Suppressor macrophage (primary cell): ENCODE measurements around the gene HSD17B12.
"Not testable (repeated sequence)": the region's sequence is repeated elsewhere in the genome, so short reads cannot be mapped to it uniquely, and the experiment has no call there.

Experiments used
- DNase-seq, 4 experiments: peaks; one replicate each; pipeline ENCODE4 v3.0.0-alpha.2; 2020 to 2022

HSD17B12 gene

DNA sequence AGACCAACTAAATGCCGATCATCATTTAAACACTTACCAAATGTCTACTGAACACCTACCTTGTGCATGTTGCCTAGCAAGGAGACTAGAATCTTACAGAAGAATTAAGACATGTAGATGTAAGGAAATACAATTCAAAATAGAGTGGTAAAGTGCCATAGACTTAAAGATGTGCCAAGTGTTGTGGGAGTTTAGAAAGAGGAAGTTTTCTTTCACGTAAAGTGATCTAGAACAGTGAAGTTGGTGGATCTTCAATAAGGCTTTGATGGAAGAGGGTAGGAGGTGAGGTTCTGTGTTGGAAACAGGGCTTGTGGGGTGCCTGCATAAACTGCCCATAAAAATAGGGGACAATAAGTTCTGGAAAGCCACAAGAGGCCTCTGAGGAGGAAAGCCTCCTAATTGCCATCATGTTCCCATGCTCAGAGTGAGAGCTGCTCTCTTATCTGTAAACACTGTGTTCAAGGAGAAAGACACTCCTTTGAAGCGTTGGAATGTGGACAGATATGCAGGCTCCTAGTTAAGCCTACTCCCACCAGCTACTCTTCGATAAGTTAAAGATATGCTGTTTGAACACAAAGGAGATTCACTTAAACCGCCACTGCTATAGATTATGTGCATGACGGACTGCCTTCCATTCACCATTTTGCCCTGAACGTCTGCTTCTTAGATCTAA lies 66.7 kb downstream of the HSD17B12 start:
- peak in 2 of 4 experiments; percentile 12 to 14 for DNase-seq

DNA sequence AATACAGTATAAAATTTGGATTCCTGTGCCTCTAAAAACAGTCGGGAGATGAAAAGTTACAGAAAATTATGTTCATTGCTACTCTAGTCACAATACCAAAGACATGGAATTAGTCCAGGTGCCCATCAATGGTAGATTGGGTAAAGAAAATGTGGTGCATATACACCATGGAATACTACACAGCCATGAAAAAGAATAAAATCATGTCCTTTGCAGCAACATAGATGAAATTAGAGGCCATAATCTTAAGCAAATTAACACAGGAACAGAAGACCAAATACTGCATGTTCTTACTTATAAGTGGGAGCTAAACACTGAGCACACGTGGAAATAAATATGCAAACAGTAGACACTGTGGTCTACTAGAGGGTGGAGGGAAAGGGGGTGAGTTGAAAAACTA lies 67.6 kb downstream of the HSD17B12 start:
- DNase-seq: no peak

DNA sequence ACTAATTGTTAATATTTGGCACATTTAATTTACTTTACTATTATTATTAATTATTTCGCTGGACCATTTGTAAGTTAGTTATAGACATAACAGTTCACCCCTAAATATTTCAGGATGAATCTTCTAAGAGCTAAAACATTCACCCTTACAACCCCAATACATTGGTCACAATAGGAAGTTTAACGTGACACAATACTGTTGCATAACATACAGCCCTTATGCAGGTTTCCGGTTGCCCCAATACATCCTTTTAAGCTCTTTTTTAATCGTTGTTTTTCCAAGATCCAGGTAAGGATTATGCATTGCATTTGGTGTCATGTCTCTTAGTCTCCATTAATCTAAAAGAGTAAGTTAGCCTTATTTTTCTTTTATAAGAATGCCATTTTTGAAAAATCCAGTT lies 71.2 kb downstream of the HSD17B12 start:
- DNase-seq: peak in 2 of 4 experiments; percentile 34

DNA sequence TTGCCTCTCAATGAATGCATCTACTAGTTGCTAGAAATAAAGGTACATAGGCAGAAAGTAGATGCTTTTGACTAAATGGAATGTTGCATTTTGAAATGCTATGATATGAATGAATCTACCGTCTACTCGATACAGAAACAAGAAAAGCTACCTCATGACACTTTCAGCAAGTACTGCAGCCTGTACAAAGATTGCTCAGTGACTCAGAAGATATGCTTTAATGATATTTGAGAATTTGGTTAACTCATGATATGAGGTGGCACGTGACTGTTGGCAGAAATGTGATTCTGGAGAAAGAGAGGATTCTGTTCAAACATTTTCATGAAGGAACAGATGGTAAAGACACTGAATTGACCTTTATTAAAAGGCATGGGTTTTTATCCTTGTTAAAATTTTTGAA lies 76.0 kb downstream of the HSD17B12 start:
- no peak for DNase-seq

DNA sequence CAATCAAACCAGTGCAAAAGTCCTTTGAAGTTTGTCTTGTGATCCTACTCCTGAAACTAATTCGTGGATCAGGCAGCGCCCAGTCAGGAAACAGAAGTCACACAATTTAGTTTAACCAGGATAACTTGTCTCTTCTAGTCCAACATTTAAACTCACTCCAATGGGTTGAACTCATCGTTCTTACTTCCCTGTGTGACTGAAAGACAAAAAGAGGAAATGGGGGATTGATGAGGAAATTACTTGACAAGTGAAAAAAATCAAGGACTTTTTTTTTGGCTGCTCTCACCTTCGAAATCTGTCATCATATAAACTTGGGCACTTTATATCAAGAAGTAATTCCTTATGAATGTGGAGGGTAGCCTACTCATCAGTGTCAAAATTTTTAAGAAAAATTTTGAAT lies 78.4 kb downstream of the HSD17B12 start:
- peak; percentile 10 to 64 (median 38) for DNase-seq

DNA sequence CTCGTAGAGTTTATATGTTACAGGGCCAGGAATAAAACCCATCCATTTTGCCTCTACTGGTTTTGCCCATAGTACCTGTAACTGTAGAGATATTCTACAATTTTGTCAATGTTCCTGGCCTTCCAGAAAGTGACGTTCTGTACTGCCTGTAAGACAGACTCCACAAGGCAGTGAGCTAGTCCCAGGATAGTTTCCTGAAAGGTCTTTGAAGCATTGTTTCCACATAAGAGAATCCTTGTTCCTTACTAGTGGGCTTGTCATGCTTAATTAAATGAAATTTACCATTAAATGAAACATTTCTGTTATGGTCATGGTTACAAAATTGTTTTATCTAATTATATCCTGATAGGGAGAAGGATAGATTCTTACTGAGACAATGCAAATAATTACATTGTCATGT lies 80.4 kb downstream of the HSD17B12 start:
- DNase-seq: no peak

DNA sequence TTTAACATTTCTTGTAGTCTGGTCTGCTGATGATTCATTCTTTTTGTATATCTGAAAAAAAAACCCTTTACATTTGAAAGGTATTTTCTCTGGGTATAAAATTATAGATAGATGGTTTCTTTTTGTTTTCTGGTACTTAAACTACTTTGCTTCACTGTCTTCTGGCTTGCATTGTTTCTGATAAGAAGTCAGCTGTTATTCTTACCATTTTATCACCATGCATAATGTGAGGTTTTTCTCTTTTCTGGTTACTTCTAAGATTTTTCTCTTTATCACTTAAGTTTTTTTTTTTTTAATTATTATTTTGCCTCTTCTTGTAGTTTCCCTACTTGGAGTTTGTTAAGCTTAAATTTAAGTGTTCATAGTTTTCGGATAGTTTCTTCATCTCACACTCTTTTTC lies 84.7 kb downstream of the HSD17B12 start:
- DNase-seq: no peak

DNA sequence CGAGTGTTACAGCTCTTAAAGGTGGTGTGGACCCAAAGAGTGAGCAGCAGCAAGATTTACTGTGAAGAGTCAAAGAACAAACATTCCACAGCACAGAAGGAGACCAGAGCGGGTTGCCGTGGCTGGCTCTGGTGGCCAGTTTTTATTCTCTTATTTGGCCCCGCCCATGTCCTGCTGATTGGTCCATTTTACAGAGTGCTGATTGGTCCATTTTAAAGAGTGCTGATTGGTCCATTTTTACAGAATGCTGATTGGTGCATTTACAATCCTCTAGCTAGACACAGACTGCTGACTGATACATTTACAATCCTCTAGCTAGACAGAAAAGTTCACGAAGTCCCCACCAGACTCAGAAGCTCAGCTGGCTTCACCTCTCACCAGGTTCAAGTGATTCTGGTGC lies 88.1 kb downstream of the HSD17B12 start:
- DNase-seq: not testable (repeated sequence)

DNA sequence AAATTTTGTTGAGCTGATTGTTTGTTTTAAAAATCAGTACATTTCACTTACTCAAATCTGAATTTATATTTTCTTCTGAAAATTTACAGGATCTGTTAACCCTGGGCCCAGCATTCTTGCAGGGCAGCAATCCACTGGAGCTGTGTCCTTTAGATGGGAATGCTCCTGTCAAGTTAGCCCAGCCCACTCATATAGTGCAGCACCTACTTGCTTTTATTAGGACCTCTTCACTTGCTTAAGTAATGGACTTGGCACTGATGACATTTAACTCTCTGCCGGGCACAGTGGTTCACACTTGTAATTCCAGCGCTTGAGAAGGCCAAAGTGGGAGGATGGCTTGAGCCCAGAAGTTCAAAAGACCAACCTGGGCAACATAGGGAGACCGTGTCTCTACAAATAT lies 89.6 kb downstream of the HSD17B12 start:
- no peak for DNase-seq

DNA sequence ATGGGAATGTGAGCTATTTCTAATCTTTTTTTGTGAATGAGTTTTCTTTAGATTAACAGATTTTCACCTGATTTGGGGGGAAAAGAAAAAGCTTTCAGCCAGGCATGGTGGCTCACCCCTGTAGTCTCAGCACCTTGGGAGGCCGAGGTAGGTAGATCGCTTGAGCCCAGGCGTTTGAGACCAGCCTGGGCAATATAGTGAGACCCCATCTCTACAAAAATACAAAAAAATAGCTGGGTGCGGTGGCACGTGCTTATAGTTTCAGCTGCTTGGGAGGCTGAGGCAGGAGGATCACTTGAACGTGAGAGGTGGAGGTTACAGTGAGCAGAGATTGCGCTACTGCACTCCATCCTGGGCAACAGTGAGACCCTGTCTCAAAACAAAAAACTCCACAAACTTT lies 92.2 kb downstream of the HSD17B12 start:
- no peak for DNase-seq

DNA sequence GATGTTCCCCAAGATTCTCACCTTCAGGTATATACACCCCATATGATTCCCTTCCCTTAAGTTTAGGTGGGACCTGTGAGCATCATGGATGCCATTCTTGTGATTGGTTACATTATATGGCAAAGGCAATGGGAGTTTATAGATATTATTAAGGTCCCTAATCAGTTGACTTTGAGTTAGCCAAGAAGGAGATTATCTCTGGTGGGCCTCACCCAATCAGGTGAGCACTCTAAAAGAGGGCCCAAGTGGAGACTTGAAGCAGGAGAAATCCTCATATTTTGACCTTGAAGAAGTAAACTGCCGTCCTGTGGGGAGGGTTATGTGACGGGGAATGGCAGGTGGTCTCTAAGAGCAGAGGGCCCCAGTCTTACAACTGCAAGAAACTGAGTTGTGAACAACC lies 94.2 kb downstream of the HSD17B12 start:
- DNase-seq: no peak

DNA sequence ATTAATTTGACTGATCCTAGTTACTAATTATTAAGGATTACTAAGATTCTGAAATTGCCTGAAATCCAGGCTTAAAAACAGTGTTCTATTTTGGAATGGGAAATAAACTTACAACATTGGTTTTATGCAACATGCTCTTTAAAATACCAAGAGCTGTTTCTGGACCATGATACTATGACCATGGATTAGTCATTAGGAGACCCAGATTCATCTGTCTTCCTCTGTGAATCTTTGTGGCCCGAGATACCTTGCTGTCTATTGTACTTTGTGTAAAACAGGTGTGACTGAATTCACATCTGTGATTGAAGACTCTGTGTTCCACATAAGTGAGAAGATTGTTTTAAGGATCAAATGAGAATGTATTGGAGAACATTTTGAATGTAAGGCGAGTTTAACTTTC lies 98.8 kb downstream of the HSD17B12 start:
- no peak for DNase-seq

DNA sequence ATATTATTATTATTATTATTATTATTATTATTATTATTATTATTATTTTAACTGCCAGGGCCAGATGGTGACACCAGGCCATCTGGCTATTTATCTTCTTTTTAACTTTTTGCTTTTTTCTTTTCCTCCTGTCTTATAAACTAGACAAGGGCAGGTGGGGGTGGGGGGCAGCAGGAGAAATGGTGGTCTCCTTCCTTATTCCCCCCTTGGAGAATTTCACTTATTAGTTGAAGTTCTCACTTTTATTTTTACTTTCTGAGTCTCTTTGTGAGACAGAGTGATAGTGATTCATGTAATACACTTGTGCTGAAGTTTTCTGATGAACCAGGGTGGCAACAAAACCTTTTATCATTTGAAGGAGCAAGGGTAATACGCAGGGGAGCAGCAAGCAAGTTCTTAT lies 103.8 kb downstream of the HSD17B12 start:
- no peak for DNase-seq

DNA sequence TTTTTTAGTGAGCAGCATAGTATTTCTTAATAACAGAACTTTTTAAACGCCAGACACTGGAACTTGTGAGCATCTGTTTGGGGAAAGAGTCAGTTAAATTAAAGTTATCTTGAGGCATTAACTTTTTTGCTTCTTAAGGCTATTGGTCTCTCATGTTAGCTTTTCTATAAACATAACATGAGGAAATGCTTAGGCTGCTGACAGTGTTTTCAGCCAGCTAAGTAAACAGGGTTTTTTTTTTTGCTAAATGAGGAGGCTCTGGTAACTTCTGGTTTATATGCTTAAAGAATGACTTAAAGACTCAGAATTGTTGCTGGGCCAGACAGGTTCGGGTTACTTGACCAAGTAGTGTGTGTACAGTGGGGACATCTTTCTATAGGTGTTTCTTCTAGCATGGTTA lies 104.3 kb downstream of the HSD17B12 start:
- DNase-seq: no peak

DNA sequence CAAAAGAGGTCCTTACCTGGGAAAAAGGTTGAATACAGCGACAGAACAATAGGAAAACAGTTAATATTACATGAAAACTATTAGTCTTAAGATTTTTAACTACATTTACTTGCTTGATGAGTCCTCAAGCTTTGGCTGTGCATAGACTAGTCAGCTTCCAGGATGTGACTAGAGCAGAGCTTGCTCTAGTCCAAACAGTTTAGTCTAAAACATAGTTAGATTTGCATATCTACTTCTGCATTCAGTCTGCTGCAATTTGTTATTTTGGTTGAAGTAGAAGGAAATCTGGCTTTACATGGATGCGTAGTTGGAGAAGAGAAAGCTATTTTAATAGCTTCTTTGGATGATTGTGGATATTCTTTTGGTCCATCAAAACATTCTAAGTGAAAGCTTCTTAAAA lies 104.8 kb downstream of the HSD17B12 start:
- DNase-seq: no peak

DNA sequence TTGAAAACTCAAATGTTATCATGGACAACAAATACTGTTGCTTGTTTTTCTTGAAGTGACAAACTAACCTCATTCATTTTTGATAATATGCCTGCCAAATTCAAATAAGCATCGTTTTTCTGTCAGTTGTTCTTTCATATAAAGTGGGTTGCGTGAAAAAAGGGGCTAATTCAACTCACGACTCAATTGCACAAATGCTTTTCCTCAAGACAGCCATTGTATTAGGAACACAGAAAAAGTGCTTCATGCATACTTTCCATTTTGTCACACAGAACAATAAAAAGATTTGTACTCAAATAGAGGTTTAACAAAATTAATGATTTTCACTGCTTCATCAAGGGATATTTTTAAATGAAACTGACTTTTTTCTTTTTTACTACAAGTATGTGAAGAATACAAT lies 105.5 kb downstream of the HSD17B12 start:
- DNase-seq: no peak

DNA sequence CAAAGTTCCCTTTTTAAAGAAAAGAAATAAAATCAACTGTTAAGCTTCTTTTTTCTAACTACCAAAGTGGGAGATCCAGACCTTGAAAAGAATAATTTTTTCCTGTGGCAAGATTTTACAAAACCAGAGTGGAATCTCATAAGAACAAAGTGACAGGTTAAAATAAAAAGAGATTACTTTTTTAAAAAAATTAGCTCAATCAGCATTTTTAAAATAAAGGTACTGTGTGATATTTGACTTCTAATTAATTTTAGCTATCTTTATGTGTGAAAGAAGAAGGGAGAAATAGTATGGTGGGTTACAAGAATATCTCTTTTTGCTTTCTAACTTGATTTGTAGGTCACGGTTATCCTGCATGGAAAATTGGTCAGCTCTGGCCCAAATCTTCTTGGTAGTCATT lies 107.3 kb downstream of the HSD17B12 start:
- no peak for DNase-seq

DNA sequence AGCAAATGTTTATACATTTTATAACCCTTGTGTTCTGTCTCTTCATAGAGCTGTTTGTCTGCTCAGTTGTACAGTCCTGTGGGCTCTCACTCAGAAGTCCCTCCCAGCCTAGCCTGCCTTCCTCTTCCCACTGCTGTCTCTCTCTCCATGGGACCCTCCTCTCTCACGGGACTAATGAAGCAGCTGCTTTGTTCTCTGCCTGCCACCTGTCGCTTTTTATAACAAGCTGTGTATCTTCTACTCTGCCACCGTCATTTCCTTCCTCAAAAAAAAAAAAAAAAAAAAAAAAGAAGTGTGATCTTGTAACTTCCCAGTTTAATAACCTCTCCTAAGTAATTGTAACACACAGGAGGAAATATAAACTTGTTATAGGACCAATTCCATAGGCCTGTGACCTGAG lies 107.9 kb downstream of the HSD17B12 start:
- peak; percentile 74 to 87 (median 78) for DNase-seq

DNA sequence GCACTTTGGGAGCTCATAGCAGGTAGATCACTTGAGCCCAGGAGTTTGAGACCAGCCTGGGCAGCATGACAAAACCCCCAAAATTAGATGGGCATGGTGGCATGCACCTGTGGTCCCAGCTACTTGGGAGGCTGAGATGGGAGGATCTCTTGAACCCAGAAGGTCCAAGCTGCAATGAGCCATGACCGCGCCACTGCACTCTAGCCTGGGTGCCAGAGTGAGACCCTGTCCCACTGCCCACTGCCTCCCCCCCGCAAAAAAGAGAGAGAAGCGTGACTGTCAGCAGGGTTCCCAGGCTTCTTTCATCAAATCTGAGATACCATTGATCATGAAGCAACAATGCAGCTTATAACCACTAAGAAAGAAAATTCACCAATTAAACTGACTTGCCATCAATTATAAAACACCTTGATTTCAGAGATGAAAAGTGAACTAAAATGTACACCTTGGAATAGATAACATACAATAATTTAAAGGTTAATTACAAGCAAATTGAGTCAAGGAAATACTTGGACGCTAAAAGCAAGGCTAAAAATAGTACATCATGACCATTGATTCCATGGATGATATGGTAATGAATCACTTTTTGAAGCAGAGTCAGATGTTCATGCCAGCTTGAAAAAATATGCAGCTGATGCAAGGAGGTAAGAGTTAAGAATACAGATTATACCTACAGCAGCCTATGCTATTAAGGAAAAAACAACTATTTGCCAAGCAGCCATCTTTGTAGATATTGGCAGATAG lies 109.3 kb downstream of the HSD17B12 start:
- DNase-seq: no peak

DNA sequence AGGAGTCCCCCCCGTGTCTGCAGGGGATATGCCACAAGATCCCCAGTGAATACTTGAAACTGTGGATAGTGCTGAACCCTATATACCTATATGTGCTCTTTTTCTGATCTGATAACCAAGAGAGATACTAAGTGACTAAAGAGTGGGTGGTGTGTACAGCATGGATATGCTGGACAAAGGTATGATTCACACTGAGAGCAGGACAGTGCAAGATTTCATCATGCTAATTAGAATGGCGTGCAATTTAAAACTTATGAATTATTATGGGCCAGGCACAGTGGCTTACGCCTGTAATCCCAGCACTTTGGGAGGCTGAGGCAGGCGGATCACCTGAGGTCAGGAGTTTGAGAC lies 109.9 kb downstream of the HSD17B12 start:
- DNase-seq: no peak

DNA sequence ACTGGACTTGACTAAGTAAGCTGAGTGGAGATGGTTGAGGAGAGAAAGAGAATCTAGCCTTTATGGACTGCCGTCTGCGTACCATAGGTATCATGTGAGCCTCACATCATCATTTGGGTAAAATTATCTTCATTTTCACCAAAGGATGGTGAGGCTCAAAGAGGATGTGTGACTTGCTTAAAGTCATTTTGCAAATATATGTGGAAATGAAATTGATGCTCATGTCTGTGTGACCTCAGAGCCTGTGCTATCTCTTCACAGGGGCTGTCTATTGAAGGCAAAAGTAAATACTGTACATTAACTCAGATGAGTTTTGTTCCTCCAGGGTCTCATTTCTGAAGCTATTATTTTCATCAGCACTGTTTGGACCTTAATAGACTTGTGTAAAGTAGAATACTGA lies 116.8 kb downstream of the HSD17B12 start:
- DNase-seq: no peak

DNA sequence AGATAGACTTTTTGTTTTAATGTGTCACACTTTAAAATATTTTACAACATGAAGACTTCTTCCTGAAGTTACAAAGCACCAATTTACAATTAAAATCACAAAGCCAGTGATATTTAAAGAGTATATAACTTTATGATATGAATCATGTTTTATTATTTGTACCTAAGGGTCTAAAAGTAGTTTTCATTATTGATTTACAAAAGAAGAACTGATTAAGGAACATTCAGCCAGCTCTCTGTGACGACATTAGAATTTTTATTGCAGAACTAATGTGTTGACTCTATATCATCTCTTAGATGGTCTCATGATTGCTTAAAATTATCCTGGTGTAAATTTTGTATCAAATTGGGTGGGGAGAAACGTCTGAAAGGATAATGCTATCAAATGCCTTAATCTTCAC lies 117.3 kb downstream of the HSD17B12 start:
- no peak for DNase-seq

DNA sequence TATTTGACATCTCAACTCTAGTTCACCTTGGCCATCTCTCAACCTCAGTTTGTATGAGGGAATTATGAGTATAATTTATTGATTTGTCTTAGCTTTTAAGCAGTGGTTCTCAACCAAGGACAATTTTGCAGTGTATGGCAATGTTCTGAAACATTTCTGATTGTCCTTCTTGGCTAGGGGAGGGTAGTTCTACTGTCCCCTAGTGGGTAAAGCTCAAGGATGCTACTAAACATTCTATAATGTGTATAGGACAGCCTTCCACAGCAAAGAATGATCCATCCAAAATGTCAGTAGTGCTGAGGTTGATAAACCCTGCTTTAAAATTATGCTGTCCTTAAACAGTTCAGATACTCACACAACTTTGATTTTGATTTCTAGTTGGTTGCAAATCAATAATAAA lies 122.0 kb downstream of the HSD17B12 start:
- DNase-seq: peak in 2 of 4 experiments; percentile 6

DNA sequence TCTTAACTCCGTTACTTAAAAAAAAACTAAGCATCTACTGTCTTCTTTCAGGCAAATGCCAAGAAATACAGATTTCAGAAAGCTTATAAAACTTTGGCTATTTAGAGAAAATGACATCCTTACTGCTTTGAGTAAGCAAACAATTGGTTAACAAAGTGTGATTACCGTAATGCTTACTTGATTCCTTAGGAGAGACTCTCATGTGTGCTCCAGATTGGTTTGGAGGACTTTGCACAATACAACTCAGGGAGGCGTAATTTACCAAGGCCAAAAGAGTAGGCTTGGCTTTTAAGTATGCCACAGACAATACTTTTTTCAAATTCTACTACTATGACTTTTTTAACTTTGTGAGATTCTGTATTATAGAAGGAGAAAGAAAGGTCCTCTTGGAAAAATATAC lies 123.2 kb downstream of the HSD17B12 start:
- no peak for DNase-seq

DNA sequence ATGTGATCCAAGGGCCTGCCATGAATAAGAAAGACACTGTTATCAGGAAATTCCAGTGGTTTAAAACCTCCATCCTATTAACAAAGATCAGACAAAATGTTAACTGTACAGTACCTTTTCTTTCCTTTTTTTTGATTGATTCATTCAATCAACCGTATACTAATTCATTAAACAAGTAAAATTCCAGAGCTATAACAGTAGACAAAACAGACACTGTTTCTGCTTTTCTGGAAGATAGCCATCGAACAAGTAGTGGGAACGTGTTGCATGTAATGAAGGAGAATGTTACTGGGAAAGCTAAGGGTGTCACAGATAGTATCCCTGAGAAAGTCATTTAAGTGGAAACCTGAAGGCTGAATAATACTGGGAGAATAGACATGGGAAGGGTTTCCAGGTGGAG lies 126.4 kb downstream of the HSD17B12 start:
- DNase-seq: no peak
